ENCODE measurements around the gene RAPH1.

Gene RAPH1

GRCh38 chr2:203359450-203359849 lies 175.7 kb downstream of the RAPH1 start:
- no peak for TF ChIP-seq CTCF (IDR thresholded peaks at IDR 0.05; ENCODE audit: insufficient read depth, low read depth, low read length, missing control alignments)
- DNase-seq (ENCODE audit: low read depth) = no peak
- no peak overlapping the region for H3K4me3 ChIP-seq (ENCODE audit: low read depth, low read length)

DNA sequence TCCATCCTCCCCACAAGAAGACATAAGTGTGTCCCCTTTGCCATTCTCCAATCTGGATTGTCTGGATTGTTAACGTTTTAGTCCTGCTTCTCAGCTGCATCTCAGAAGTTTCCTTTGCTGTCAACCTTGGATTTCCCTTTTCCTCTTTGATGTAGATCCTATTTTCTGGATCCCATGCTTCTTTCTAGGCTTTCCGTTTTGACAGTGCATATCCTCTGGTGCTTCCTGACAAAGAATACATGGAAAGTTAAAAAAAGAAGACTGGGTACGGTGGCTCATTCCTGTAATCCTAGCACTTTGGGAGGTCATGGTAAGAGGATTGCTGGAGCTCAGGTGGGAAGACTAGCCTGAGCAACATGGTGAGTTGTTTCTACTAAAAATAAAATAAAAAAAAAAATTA lies 180.1 kb downstream of the RAPH1 start:
- H3K4me3 ChIP-seq (ENCODE audit: low read depth, low read length) = no peak overlapping the region
- DNase-seq (ENCODE audit: low read depth) = no peak
- no peak for TF ChIP-seq CTCF (IDR thresholded peaks at IDR 0.05; ENCODE audit: insufficient read depth, low read depth, low read length, missing control alignments)

DNA sequence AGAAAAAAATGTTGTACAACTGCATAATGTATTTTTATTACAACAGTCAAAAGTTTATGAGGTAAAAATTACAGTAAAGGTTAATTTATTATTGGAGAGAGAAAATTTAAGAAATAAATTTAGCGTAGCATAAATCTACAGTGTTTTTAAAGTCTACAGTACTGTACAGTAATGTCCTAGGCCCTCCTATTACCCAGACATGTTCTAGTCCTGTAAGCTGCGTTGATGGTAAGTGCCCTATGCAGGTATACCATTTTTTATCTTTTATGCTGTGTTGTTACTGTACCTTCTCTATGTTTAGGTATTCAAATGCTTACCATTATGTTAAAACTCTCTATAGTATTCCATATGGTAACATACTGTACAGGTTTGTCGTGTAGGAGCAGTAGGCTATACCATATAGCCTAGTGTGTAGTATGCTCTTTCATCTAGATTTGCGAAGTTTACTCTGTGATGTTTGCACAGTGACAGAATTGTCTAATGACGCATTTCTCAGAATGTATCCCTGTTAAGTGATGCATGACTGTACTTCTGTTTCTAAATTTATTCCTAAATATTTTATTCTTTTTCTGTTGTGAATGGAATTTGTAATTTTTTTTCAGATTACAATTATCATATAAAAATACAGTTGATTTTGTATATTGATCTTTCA lies 182.4 kb downstream of the RAPH1 start:
- no peak for DNase-seq (ENCODE audit: low read depth)
- no peak overlapping the region for H3K4me3 ChIP-seq (ENCODE audit: low read depth, low read length)
- no peak for TF ChIP-seq CTCF (IDR thresholded peaks at IDR 0.05; ENCODE audit: insufficient read depth, low read depth, low read length, missing control alignments)

DNA sequence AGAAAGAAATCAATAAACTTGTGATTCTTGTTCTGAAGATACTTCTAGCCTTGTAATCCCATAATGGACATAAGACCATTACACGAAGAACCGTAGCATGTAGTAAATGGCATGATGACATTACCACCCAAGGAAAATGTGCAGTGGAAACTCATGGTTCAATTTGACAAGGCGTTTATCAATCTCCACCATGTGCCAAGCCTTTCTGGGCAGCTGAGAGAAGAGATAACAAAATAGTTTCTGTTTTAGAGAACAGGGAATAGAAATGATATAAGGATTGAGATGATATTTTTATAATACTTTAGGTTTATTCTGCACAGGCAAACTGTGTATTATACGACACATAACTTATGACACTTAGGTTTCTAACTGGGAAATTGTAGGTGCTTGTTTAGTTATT lies 187.7 kb downstream of the RAPH1 start:
- no peak for DNase-seq (ENCODE audit: low read depth)
- no peak for TF ChIP-seq CTCF (IDR thresholded peaks at IDR 0.05; ENCODE audit: insufficient read depth, low read depth, low read length, missing control alignments)
- no peak overlapping the region for H3K4me3 ChIP-seq (ENCODE audit: low read depth, low read length)

- no peak for TF ChIP-seq CTCF (IDR thresholded peaks at IDR 0.05; ENCODE audit: insufficient read depth, low read depth, low read length, missing control alignments)
- DNase-seq (ENCODE audit: low read depth) = no peak
- H3K4me3 ChIP-seq (ENCODE audit: low read depth, low read length) = no peak overlapping the region
Observed at GRCh38 chr2:203346612-203347011, 188.5 kb downstream of the RAPH1 start.

DNA sequence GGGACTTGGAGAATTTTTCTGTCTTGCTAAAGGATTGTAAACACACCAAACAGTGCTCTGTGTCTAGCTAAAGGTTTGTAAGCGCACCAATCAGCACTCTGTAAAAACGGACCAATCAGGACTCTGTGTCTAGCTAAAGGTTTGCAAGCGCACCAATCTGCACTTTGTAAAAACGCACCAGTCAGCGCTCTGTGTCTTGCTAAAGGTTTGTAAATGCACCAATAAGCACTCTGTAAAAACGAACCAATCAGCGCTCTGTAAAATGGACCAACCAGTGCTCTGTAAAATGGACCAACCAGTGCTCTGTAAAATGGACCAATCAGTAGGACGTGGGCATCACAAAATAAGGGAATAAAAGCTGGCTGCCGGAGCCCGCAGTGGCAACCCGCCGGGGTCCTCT lies 190.4 kb downstream of the RAPH1 start:
- no peak for DNase-seq (ENCODE audit: low read depth)
- TF ChIP-seq CTCF (IDR thresholded peaks at IDR 0.05; ENCODE audit: insufficient read depth, low read depth, low read length, missing control alignments) = no peak
- no peak overlapping the region for H3K4me3 ChIP-seq (ENCODE audit: low read depth, low read length)

Data from GM12865 (cell line).